Adrenal gland (tissue), 12 donors: ENCODE results near the gene TSPAN10. TPM values are rescaled to one million over a fixed set of nuclear protein-coding genes. Genes with fewer than 3 reads are reported as not detected.
A peak's percentile ranks its signal among the peaks of the same experiment; 100 is the strongest.

Source experiments
- DNase-seq, 7 donors: peaks; one replicate each; pipeline ENCODE4 v3.0.0-alpha.2; 2019 to 2020
- H3K27ac ChIP-seq, 5 donors: fragments of 200-600 bp; sonication (generic) in 4 of 5; 1 replicate in 3 of 5; 2 replicates in 2 of 5; pipeline versions ENCODE4 v1.5.1 to v1.8.0; 2016 to 2020; ENCODE audit warnings: mild to moderate bottlenecking in 1 of 5
- H3K27me3 ChIP-seq: fragments of 200-600 bp; 2 replicates; pipeline ENCODE4 v1.8.0; 2021
- H3K36me3 ChIP-seq, 2 donors: fragments of 200-600 bp; replicated peaks in 1 of 2; 1 replicate in 1 of 2; 2 replicates in 1 of 2; pipeline versions ENCODE4 v1.5.1 to v1.8.0; 2018 to 2022
- H3K4me1 ChIP-seq, 2 donors: fragments of 200-600 bp; replicated peaks in 1 of 2; 1 replicate in 1 of 2; 2 replicates in 1 of 2; pipeline versions ENCODE4 v1.5.1 to v1.8.0; 2018 to 2021
- H3K4me3 ChIP-seq, 4 donors: fragments of 200-600 bp; sonication (generic) in 3 of 4; one replicate each; pipeline ENCODE4 v1.5.1; 2016 to 2018
- H3K9me3 ChIP-seq, 3 donors: fragments of 200-600 bp; sonication (generic) in 1 of 3; replicated peaks in 1 of 3; 1 replicate in 2 of 3; 2 replicates in 1 of 3; pipeline versions ENCODE4 v1.5.1 to v1.8.0; 2016 to 2021
- CTCF ChIP-seq, 6 experiments: fragments of 450-650 bp in 4 of 6; fragments of 200-600 bp in 2 of 6; sonication (generic) in 1 of 6; IDR thresholded peaks; 1 replicate in 5 of 6; 2 replicates in 1 of 6; pipeline versions ENCODE4 v1.5.1 to v1.8.0; 2016 to 2021; ENCODE audit warnings: antibody characterized with exemption in 6 of 6, mild to moderate bottlenecking in 2 of 6, moderate library complexity in 1 of 6
- POLR2A ChIP-seq, 2 donors: fragments of 450-650 bp; IDR thresholded peaks; one replicate each; pipeline ENCODE4 v1.6.1; 2017; ENCODE audit warnings: antibody characterized with exemption in 2 of 2, mild to moderate bottlenecking in 2 of 2, moderate library complexity in 1 of 2
- WGBS, 4 donors: extraction: QIAGEN DNeasy Blood & Tissue Kit in 2 of 4; methylation state at CpG; one replicate each; pipeline versions ENCODE4 v1.1.5 to v1.1.7; 2013 to 2017; 5-methylcytosine and 5-hydroxymethylcytosine counted together
- intact Hi-C, 2 donors: fragments of 100-400 bp; cut with DNase I; formaldehyde crosslinking; loops; one replicate each; pipeline versions ENCODE4 v1.14.1 to v1.15.0; 2022 to 2023
- polyA plus RNA-seq, 3 donors: library from polyadenylated mRNA; stranded (reverse); fragments of 200-250 nt in 2 of 3; fragments of 350-450 nt in 1 of 3; fragmentation: Illumina TruSeq in 1 of 3; extraction: RNeasy Lipid Tissue Mini Kit (QIAGEN cat#74804) in 1 of 3; gene quantifications; one replicate each; pipeline ENCODE4 v1.2.3, GENCODE V29; 2013 to 2014
- total RNA-seq, 9 donors: library from RNA; depleted of rRNA in 4 of 9; stranded (reverse); fragments of >200 nt in 4 of 9; fragments of 120-200 nt in 1 of 9; fragmentation: NEBNext Ultra II Directional in 1 of 9; extraction: Animal tissue kit (Norgen Biotek cat#: 25700) in 1 of 9; gene quantifications; one replicate each; pipeline versions ENCODE4 v1.1.0 to v1.2.4, GENCODE V29; 2013 to 2023
- donor health status: healthy with polysubstance abuse.
- donor health status: Bipolar disorder and iron deficiency.
- donor health status: DM: yes; HTN: yes; CAD: no.
- donor health status: DM: no; HTN: no; CAD: no.
- donor health status: DM: no; HTN: no; CAD: no.
- donor health status: DM: yes; HTN: yes; CAD: no.

TSPAN10 gene
- total and polyA plus RNA-seq, 12 donors: 0.18 to 5.9 (median 2.1) TPM

- Histone ChIP-seq H3K4me1 (no peaks in the 10 kb centered on the region), H3K36me3 (peaks cover 0 to 27% of the 10 kb centered on the region in 2 donors), H3K27ac (no peak overlapping the region), H3K27me3 (no peaks in the 10 kb centered on the region), H3K4me3 (no peak overlapping the region), H3K9me3 (no peaks in the 10 kb centered on the region)
- no peak for DNase-seq
- WGBS, 4 donors: 83 to 93% (median 89%) methylated on average over 7 to 17 of the region's 17 CpGs
- TF ChIP-seq CTCF (IDR thresholded peaks at IDR 0.05) (no peak), POLR2A (IDR thresholded peaks at IDR 0.05) (no peak)
- intact Hi-C loops: no loop called here
These were observed 39.9 kb downstream of the TSPAN10 start for GRCh38 chr17:81676906-81677305.

- H3K9me3 ChIP-seq: no peaks in the 10 kb centered on the region
- H3K36me3 ChIP-seq: no peaks in the 10 kb centered on the region
- intact Hi-C loops: no loop called here
- WGBS, 4 donors: 78 to 83% (median 81%) methylated on average over 11 of the region's 11 CpGs
- H3K4me3 ChIP-seq: no peak overlapping the region
- DNase-seq: no peak
- H3K27ac ChIP-seq: no peak overlapping the region
- H3K27me3 ChIP-seq: no peaks in the 10 kb centered on the region
- TF ChIP-seq CTCF (IDR thresholded peaks at IDR 0.05): no peak
- no peak for TF ChIP-seq POLR2A (IDR thresholded peaks at IDR 0.05)
- H3K4me1 ChIP-seq: peaks cover 14 to 20% of the 10 kb centered on the region in 2 donors
These were observed 43.2 kb downstream of the TSPAN10 start for GRCh38 chr17:81680150-81680549.

GRCh38 chr17:81681672-81682071 lies 44.7 kb downstream of the TSPAN10 start:
- Histone ChIP-seq H3K27ac (no peak overlapping the region), H3K9me3 (no peaks in the 10 kb centered on the region), H3K4me3 (no peak overlapping the region), H3K27me3 (no peaks in the 10 kb centered on the region), H3K36me3 (peaks cover 0 to 12% of the 10 kb centered on the region in 2 donors), H3K4me1 (peaks cover 18 to 29% of the 10 kb centered on the region in 2 donors)
- 74 to 80% (median 77%) methylated on average over 14 to 17 of the region's 17 CpGs for WGBS, 4 donors
- intact Hi-C loops: no loop called here
- no peak for TF ChIP-seq POLR2A (IDR thresholded peaks at IDR 0.05)
- no peak for TF ChIP-seq CTCF (IDR thresholded peaks at IDR 0.05)
- no peak for DNase-seq

- Histone ChIP-seq H3K27me3 (no peaks in the 10 kb centered on the region), H3K4me1 (peaks cover 18 to 29% of the 10 kb centered on the region in 2 donors), H3K4me3 (peak overlapping the region in 3 of 4 donors; percentile 22 to 94 (median 73)), H3K27ac (peak overlapping the region in 1 of 5 donors; percentile 95), H3K9me3 (no peaks in the 10 kb centered on the region), H3K36me3 (peaks cover 0 to 22% of the 10 kb centered on the region in 2 donors)
- no peak for DNase-seq
- intact Hi-C loops: no loop called here
- no peak for TF ChIP-seq CTCF (IDR thresholded peaks at IDR 0.05)
- TF ChIP-seq POLR2A (IDR thresholded peaks at IDR 0.05): no peak
- 36 to 41% (median 40%) methylated on average over 15 to 19 of the region's 19 CpGs for WGBS, 4 donors
These were observed 45.7 kb downstream of the TSPAN10 start for GRCh38 chr17:81682565-81683207.
